Hepatocyte (in vitro differentiated cells): ENCODE data around the gene TMEM175.

Experiments
- EZH2 ChIP-seq: fragments of 200-600 bp; sonication (generic); IDR thresholded peaks from 2 replicates; pipeline ENCODE4 v1.6.1; 2016; ENCODE audit warnings: antibody characterized with exemption, mild to moderate bottlenecking, borderline replicate concordance
- TF ChIP-seq, protein P1 (sequence below): fragments of 200-600 bp; sonication (generic); IDR thresholded peaks from 2 replicates; pipeline ENCODE4 v1.5.1; 2016; ENCODE audit warnings: antibody characterized with exemption, mild to moderate bottlenecking; ENCODE audit not compliant: poor library complexity

DNA sequence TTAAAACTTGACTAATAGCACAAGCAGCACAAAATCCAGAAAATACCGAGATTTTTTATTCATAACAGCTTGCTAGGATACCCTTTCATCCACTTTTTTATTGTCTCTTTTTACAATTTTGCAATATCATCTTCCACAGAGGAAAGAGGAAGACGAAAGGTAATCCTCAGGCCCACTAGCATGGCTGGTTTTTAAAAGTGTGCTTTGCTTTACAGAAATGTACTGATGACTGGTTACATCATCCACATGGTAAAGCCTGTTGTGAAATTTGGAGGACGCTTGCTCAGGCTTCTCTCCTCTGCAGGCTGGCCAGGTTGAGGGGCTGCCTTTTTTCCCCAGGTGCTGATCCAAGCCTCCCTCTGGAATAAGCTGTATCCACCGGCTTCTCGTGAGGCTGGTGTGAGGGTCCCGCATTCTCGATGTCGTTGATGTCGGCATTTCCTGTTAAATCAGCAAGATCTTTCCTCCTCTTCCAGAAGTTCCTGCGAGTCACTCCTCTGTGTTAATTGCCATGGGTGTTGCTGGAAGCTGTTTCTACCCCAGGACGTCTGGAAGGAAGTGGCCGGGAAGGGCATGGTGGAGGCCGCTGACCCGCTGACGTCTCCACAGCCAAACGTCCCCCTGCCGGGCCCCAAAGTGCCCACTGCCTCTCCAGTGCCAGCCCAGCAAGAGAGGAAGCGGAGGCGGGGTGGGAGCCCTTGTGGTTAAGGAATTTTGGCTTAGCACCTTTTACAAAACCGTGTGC is 46.9 kb downstream of the TMEM175 start:
- TF ChIP-seq, protein P1, sequence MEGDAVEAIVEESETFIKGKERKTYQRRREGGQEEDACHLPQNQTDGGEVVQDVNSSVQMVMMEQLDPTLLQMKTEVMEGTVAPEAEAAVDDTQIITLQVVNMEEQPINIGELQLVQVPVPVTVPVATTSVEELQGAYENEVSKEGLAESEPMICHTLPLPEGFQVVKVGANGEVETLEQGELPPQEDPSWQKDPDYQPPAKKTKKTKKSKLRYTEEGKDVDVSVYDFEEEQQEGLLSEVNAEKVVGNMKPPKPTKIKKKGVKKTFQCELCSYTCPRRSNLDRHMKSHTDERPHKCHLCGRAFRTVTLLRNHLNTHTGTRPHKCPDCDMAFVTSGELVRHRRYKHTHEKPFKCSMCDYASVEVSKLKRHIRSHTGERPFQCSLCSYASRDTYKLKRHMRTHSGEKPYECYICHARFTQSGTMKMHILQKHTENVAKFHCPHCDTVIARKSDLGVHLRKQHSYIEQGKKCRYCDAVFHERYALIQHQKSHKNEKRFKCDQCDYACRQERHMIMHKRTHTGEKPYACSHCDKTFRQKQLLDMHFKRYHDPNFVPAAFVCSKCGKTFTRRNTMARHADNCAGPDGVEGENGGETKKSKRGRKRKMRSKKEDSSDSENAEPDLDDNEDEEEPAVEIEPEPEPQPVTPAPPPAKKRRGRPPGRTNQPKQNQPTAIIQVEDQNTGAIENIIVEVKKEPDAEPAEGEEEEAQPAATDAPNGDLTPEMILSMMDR, result no peak
- no peak for TF ChIP-seq EZH2
